ENCODE data around the gene CERS2.
A peak's percentile ranks its signal among the peaks of the same experiment; 100 is the strongest.

Gene CERS2, protein sequence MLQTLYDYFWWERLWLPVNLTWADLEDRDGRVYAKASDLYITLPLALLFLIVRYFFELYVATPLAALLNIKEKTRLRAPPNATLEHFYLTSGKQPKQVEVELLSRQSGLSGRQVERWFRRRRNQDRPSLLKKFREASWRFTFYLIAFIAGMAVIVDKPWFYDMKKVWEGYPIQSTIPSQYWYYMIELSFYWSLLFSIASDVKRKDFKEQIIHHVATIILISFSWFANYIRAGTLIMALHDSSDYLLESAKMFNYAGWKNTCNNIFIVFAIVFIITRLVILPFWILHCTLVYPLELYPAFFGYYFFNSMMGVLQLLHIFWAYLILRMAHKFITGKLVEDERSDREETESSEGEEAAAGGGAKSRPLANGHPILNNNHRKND

DNA sequence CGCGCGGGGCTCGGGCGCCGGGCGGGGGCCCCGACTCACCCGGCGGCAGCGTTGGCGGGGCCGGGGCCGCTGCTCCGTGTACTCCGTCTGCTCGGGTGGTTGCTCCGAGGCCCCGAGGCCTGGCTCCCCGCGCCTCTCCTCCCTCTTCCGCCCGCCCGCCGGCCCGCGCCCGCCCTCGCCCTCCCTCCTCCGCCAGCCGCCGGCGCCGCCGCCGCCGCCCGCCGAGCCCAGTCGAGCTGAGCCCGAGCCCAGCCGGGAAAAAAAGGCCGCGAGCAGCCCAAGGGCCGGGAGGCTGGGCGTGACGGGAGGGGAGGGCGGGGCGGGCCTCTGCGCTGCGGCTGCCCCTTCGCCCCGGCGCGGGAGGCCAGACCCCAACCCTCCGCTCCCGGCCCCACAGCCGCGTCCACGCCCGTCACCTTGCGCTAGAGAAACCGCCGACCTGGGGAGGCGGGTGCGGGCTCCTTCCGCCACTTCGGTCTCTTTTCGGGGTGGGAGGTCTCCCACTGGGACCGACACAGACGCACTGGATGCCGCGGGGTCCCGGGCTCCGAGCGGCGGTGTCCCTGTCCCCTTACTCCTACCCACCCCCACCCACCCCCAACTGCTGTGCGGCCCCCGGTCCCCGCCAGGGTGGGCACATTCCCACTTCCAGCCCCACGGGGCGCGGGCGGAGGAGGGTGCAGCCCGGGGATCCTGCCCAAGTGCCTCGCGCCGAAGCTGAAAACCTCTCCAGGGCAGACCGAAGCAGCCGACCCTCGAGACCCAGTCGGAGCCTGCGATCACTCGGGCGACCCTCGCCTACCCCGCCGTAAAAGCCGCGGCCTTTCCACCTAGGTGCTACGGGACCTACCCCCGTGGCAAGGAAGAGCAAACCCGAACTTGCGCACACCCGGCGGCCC is at the start of gene CERS2:
Gene CERS2, minus strand, starts transcription at position 256 of the 899 bp plus-strand sequence. CDS start 5,745 bp downstream, outside the sequence.
- DNase-seq, result peak; percentile 81

DNA sequence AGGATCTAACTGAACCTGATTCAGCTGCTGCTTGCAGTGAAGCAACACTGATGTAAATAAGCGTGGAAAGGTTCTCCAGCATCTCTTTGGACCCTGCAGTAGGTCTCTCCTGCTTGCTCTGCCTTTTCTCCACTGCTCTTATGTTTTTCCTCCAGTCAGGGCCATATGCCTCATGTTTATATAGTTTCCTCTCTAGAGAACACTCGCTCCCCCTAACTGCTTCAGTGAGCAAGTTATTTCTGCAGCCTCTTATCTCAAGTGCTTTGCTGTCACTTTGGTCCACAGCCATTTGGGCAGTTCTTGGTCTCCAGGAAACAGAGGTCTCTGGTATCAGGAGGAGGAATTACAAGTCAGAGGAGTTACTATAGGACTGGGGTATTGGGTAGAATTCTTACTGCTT is 38.9 kb upstream of the CERS2 start:
- no peak for DNase-seq

DNA sequence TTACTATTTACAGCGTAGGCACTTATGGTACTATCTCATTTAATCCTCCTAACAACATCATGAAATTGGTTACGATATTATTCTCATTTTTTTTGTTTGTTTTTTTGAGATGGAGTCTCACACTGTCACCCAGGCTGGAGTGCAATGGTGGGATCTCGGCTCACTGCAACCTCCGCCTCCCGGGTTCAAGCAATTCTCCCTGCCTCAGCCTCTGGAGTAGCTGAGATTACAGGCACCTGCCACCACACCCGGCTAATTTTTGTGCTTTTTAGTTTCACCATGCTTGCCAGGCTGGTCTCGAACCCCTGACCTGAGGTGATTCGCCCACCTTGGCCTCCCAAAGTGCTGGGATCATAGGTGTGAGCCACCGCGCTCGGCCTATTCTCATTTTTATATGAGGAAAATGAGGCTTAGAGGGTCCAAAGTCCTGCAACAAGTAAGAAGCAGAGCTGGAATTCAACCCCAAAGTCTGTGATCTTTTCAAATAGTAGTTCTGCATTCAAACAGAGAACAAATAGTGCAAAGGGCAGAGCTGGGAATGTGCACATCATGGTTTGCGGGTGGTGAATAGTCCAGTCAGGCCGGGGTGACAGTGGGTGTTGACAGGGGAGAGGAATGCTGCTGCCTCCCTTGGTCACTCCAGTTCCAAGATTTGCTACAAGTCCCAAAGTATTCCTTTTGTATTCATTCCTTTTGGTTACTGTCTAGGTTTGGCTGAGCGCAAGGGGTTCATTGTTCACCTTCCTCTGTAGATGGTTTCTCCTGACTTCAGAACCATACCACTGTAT is 38.2 kb upstream of the CERS2 start:
- no peak for DNase-seq

DNA sequence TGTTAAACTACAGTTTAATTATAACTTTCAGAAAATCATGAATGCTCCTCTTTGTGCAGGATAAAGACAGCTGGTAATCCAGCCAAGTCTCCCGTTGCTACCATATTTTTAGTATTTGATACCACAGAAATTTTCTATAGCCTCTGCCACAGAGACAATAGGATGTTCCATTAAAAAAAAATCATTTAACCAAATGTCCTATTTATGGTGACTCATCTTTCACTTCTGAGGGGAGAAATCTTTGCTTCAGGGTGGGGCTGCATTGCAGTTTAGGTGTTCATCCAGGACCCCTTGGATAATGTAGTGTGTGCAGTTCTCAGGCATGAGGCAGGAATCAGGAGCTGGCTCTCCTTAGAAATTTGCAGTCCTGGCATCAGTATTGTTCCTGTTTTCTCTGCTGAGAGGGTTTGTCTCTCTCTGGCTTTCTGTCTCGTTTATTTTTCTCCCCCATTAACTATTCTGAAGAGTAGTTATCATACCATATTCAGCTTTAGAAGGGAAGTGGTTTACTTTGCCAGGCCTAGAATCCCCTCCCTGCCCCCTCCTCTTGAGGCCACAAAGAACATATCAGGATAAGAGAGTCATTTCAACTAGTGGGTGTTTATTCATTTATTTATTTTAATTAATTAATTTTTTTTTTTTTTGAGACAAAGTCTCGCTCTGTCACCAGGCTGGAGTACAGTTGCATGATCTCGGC is 36.7 kb upstream of the CERS2 start:
- DNase-seq, result no peak

DNA sequence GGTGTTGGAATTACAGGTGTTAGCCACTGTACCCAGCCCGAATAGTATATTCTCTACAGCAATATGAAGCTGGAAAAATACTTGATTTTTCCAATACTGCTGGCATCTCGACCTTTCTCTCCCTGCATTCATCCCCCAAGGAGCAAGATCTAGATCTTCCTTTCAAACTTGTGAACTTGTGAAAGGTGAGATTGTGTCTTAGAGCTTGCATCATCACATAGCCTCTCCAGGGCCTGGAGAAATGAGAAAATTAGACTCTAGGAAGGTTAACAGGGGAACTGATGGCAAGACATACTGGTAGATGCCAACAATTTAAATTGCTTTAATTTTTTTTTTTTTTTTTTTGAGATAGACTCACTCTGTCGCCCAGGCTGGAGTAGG is 35.7 kb upstream of the CERS2 start:
- DNase-seq, result no peak

DNA sequence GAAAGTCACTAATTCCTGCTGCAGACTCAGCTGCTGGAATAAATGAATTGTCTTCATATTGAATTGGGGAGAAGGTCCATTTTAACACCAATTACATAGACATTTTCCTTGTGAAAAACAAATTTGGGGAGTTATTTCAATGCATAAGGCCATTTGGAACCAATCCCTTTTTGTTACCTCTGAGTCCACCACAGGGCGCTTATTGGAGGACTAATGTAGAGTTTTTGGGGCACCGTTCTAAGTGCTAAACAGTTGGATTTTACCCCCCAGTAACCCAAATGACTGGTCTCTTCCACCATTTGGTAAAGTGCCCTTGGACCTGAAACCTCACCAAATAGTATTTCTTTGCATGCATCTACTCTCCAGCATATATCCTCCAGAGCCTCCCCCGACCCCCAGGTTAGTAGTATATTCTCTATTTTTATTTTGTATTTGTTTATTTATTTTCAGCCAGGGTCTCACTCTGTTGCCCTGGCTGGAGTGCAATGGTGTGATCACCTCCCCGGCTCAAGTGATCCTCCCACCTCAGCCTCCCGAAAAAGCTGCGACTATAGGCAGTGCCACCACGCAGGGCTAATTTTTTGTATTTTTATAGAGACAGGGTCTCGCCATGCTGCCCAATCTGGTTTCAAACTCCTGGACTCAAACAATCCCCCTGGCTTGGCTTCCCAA is 35.2 kb upstream of the CERS2 start:
- DNase-seq, result no peak

DNA sequence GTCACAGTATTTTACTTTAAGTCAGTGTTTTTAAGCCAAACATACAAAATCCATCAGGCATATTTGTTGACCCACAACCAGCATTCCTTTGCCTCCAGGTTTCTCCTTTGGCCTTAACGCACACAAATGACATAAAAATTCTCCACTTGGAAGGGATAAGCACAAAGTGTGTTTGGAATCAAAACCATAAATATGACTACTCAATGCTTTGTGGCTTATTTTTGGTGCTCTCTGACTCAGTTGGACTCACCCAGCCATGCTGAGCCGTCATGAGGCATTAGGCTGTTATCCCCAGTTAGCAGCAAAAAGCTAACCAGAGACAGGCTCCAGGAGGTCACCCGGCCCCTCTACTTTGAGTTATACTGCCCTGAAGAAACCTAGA is 34.6 kb upstream of the CERS2 start:
- no peak for DNase-seq

DNA sequence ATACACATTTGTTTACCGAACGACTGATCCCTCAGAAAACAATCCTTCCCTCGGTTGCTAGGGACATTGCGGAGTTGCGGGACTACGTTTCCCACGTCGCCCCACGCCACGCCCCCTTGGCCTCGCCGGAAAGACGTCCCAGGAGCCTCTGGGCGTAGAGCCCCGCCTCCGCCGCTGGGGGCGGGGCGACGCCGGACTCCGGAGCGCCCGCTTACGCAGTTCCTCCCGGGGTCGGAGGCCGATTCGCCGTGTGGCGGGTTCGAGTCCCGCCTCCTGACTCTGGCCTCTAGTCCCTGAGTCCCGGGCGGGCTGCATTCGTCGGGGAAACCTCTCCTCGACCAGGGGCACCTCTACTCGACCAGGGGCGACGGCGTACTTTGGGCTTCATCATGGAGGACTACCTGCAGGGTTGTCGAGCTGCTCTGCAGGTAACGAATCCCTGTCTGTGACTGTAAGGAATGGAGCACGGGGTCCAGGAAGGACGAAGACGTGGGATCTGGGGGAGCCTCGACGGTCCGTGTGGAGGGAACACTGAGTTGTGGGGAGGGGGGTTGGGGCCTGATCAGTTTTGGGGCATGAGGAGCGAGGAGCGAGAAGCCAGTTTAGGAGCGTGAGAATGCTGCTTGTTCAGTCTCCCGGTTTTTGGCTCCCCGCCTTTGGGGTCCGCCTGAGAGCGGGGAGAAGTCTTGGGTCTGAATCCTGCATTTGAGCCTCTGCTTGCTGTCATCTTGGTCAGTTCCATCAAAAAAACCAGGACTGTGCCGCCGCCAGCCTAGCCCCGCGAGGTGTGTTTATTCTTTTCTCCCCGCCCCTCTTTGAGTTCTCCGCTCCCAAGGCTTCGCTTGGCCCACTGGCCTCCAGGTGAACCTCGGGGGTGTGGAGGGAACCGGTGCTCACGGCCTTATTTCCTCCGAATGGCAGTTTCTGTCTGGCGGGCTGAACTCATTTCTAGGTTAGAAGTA is 33.9 kb upstream of the CERS2 start, which contains the start of gene PRUNE1:
Gene PRUNE1, plus strand, starts transcription at position 206 of the 962 bp plus-strand sequence. Its CDS starts 184 bp downstream, at position 390.
- DNase-seq, result peak; percentile 99

DNA sequence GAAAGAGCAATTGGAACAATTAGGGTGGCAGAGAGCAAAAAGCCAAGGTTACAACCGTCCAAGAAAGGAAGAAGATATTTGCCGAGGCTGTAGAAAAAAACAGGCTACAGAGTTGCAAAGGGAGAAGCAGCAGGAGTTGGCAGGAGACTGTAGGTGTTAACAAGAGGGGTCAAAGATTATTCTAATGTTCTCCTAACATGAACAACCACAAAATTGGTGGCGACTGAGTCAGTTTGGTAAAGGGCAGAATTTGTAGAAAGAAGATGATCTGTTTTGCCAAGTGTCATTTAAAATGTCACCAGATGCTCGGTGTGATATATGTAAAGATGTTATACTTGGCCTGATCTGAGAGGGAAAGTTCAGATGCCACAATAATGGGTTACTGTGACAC is 33.2 kb upstream of the CERS2 start:
- DNase-seq, result no peak

DNA sequence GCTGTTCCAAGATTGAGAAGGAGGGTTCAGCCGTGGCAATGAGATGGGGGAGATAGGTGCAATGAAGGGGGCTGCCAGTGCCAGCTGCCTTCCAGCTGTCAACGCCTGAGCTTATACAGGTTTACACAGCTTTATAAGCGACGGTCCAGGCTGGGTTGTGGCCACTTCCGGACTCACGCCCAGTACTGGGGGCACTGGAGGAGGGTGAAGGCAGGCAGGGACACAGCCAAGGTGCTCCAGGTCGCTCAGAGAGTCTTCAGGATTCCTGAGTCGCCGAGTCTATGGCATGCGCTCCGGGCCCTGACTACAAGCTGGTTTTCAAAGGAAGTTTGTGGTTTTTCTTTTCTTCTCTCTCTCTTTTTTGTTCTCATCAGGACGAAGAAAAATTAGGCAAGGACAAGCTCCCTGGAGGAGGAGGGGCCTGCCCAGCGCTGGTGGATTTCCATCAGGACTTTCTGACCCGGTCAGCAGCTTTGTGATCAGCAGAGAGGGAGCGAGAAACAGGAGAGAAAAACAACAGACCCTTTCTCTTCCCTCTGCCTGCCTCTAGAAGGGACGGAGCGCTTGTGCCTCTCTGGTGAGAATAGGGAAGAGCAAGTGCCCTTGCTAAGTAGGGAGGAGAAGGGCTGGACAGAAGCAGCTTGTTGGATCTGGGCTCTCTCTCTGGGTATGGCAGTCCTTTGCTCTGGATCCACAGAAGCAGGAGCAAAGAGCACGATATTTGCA is 31.9 kb upstream of the CERS2 start, which contains the start of gene MINDY1:
Gene MINDY1, minus strand, starts transcription at position 576 of the 726 bp plus-strand sequence. CDS start 4,285 bp downstream, outside the sequence.
- peak; percentile 80 for DNase-seq

DNA sequence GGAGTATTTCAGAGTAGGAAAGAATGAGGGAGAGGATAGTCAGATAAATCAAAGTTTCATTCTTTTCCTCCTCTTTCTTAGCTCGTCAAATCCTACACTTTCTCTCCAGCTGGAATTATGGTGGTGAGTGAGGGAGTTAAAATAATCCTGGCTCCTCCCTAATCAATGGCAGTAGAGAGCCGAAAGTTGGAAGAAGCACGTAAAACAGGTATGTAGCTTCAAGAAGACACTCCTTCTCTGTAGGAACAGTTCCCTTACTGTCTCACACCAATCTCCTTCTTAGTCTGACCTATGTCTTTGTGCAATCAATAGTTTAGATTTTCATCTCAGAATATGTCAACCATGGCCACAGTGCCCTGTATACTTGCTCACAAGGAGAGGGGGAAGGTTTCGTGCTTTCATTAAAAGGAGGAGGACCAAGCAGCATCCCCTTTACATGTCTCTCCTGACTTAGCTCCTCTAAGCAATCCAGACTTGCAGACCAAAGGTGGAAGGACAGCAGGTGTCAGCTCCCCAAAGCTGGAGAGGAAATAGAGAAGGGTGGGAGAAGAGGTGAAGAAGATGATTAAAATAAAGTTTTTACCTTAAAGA is 31.2 kb upstream of the CERS2 start:
- DNase-seq, result no peak

DNA sequence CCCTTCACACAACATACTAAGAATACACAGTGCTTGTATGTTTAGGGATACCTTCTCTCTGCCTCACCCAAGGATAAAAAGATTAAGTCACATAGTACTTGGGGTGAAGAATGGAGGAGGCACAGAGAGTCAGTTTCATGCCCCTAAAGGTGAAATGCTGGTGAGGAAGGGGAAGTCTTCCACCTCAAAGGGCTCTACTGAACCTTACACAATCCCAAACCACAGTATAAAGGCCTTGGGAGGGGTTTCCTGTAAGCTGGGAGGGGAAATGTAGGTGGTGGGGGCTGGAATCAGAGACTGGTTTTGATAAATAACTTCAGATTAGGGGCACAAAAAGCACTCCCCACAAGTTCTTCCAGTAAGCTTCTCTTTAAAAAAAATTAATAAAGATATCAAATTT is 28.5 kb upstream of the CERS2 start:
- DNase-seq, result peak; percentile 18

DNA sequence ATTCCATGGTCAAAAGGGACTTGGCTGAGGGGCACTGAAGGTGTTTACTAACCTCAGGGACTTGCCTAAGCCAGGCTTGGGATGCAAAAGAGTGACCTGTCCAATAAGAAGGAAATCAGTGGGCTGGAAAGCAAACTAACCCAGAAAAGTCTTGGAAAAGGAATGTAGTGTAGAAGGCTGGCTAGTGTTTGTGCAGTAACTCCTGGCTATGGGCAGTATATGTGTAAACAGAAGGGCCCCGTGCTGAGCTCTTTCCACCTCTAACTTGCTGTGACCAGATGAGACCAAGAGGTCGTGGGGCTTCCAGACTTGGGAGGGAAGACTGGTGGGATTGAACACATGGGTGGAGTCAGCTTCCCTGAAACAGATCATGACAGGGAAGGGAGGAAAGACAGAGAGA is 28.0 kb upstream of the CERS2 start:
- no peak for DNase-seq

DNA sequence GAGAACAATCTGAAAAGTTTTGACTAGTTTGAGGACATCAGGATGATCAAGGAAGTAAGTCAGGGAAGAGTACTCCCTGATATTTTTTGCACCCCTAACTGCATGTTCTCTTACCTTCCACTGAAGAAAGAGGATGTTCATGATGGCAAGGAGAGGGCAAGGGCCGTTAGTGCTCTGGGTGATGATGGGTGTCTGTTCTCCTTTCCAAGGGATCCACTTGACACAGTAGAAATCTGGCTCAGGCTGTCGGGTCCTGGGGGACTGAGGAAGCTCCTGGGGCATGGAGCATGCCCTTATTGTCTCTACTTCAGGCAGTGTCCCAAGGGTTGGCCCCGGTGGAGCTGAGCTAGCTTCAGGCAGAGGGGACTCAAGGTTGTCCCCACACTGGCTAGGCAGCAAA is 27.4 kb upstream of the CERS2 start:
- peak; percentile 18 for DNase-seq

DNA sequence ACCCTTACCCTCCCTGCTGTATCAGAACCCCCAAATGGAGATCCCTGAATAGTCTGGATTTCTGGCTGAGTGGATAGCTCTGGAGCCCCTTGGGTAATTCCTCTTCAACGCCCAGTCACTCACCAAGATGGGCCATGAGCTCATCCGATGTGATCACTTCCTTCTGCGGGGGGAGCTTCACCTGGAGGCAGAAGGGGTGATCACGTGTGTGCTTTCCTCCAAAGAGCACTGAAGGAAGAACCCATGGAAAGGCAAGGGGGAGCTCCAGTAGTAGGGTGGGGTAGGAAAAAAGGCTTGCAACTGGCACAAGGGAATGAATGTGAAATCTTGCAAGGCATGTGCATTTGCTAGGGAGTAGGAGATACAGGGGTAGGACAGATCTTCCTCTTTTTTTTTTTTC is 27.0 kb upstream of the CERS2 start:
- peak; percentile 63 for DNase-seq

DNA sequence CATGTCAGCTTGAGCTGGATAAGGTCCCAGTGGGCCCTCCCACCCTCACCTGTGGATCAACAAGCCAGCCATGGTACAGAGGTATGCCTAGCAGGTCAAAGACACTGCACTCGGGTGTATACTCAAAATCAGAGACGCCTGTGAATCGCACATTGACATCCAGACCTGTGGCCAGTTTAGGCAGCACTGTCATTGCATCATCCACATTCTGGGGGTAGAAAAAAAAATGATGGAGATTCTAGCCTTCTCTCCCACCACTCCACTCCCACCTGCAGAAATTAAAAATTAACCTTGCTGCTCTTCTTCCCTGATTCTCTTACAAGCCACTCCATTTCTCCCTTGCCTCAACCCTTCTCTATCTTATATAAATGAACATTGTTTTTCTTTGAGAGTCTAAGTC is 25.8 kb upstream of the CERS2 start:
- DNase-seq, result no peak

DNA sequence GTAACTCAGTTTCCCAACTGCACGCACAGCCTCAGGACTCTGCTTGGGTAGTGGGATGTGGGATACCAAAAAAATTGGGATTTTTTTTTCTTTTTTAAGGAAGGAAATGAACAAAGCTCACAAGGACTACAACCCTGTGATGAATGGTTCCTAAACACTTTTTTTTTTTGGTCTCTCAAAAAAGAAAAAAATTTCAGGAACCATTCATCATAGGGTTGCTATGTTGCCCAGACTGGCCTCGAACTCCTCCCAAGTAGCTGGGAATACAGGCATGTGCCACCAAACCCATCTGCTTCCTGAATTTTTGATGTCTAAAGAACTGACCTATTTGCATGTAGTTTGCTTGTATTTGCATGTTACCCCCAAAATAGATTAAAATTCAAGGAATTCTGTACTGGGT is 25.3 kb upstream of the CERS2 start:
- DNase-seq, result no peak

DNA sequence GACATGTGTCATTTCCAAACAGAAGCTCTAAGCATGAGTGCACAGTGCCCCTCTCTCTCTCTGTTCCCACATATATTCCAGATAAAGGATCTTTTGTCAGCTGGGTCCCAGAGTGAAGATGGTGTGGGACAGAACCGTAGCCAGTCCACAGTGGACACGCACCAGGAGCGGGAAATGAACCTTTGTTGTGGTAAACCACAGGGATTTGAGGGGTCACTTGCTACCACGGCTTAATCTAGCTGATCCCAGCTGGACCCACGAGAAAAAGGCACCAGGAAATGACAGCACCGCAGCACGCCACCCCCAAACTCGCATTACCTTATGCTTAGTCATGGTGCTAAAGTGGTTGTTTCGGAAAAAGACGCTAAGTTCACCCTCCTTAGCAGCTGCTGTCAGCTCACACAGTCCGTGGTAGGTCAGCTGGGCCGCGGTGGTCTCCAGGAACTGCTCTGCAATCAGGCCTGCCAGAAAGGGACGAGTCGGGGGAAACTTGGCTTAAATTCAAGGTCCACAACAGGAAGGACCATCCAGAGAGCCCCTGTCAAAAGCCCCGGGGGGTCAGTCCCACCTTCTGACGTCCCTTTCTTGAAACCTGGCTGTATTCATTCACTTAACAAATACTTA is 24.5 kb upstream of the CERS2 start:
- DNase-seq, result peak; percentile 65

DNA sequence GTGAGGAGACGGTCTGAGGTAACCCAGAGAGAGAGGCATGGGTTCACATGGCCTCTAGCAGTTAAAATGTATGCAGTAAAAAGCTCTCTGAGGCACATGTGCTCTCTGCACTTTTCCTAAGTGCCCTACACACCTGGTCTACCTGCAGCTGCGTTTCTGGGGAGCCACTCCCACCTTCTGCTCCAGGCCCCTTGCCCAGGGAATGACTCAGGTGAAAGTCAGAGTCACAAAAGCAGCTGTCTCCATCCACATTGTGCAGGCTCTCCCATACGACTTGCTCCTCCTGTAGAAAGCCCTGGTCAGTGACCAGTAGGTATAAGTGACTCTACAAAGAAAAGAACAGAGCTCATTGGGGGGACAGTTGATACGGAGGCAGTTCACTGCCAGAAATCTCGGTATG is 23.3 kb upstream of the CERS2 start:
- no peak for DNase-seq
